H1 (cell line): Measurements from ENCODE around the gene LYZL4. TPM values are rescaled to one million over a fixed set of nuclear protein-coding genes. Genes with fewer than 3 reads are reported as not detected.

ENCODE experiments used
- MAFK ChIP-seq: IDR thresholded peaks from 2 replicates; pipeline ENCODE4 v1.6.1; 2012; ENCODE audit warnings: low read depth, mild to moderate bottlenecking, improper control_type of control experiment, low read length
- POLR2A ChIP-seq, 2 experiments: IDR thresholded peaks; 1 replicate in 1 of 2; 2 replicates in 1 of 2; pipeline ENCODE4 v1.6.1; 2011; ENCODE audit warnings: low read depth in 2 of 2, low read length in 2 of 2, mild to moderate bottlenecking in 2 of 2; ENCODE audit errors: control extremely low read depth in 1 of 2
- RXRA ChIP-seq: IDR thresholded peaks from 2 replicates; pipeline ENCODE4 v1.6.1; 2011; ENCODE audit warnings: low read depth, mild to moderate bottlenecking, low read length, moderate library complexity; ENCODE audit not compliant: insufficient read depth
- SP1 ChIP-seq: IDR thresholded peaks from 2 replicates; pipeline ENCODE4 v1.6.1; 2011; ENCODE audit warnings: low read depth, low read length
- TAF1 ChIP-seq: IDR thresholded peaks from 2 replicates; pipeline ENCODE4 v1.6.1; 2011; ENCODE audit warnings: mild to moderate bottlenecking, low read depth, low read length
- polyA plus RNA-seq, 7 experiments: library from polyadenylated mRNA; depleted of rRNA in 3 of 7; stranded (reverse) in 5 of 7; unstranded in 2 of 7; fragments of >200 nt in 5 of 7; fragments of 200-250 nt in 2 of 7; gene quantifications; 1 replicate in 5 of 7; 2 replicates in 1 of 7; 4 replicates in 1 of 7; pipeline versions ENCODE4 v1.2.1 to v1.2.3, GENCODE V29; 2011 to 2013; ENCODE audit warnings: missing spikeins in 2 of 7, mixed read lengths in 2 of 7
- total RNA-seq: library from RNA; stranded (reverse); fragmentation: NEBNext Ultra II Directional; extraction: Animal tissue kit (Norgen Biotek cat#: 25700); gene quantifications from 2 replicates; pipeline ENCODE4 v1.2.1, GENCODE V29; 2021

The LYZL4 gene
- total and polyA plus RNA-seq, 2 of the 8 experiments (the other 6 are each of a cell fraction or from before 2014, with no cell fraction given) = not detected

GRCh38 chr3:42451546-42452230 is 41.3 kb upstream of the LYZL4 start (continued):
- no peak for TF ChIP-seq RXRA
- no peak for TF ChIP-seq TAF1
- no peak for TF ChIP-seq POLR2A (IDR thresholded peaks at IDR 0.05; ENCODE audit: control extremely low read depth in 1 of 2, low read depth in 2 of 2, low read length in 2 of 2)
- no peak for TF ChIP-seq SP1
- no peak for TF ChIP-seq MAFK
